Central memory CD4-positive, alpha-beta T cell (primary cell): Measurements from ENCODE around the gene PXMP2.

Source experiments
- DNase-seq: peaks from one replicate; pipeline ENCODE4 v3.0.0; 2022

PXMP2 gene

DNA sequence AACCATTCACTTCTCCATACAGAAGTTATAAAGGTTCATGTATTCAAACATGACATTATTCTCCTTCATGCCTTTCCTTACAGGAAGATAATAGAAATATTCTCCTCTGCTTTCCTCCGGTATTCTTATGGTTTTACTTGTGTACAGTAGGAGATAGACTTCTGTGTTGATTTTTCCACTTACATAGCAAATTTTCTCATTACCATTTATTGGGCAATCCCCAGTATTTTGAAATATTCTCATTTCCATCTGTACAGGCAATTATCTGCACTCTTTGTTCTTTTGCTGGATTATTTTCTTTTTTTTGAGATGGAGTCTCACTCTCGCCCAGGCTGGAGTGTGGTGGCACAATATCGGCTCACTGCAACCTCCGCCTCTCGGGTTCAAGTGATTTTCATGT, 11.0 kb downstream of the PXMP2 start:
- no peak for DNase-seq

DNA sequence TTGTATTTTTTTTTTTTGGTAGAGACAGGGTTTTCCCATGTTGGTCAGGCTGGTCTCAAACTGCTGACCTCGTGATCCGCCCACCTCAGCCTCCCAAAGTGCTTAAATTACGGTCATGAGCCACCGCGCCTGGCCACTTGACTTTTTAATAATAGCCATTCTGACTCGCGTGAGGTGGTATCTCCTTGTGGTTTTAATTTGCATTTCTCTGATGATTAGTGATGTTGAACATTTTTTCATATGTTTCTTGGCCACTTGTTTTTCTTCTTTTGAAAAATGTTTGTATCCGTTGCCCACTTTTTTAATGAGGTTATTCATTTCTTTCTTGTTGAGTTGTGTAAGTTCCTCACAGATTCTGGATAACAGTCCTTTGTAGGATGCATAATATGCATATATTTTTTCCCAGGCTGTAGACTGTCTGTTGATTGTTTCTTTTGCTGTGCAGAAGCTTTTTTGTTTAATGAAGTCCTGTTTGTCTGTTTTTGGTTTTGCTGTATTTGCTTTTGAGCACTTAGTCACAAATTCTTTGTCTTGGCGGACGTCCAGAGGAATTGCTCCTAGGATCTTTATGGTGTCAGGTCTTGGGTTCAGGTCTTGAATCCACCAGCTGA, 12.9 kb downstream of the PXMP2 start:
- no peak for DNase-seq

DNA sequence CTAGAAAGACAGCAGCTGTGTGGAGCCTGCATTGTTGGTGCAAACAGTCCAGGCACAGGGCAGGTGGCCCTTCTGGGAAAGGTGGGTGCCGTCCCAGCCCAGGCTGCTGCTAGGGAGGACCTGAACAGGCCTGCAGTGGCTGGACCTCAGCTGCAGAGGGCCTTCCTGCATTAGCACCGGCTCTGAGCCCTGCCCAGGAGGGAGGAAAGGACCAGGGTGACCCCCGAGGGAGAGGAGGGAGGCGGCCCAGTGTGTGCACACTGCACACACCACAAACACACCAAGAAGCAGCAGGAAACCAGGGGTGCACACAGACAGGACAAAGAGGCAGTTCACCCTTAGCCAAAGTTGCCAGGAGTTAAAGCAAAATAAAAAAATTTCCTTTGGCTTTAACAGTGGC, 15.3 kb downstream of the PXMP2 start:
- no peak for DNase-seq

DNA sequence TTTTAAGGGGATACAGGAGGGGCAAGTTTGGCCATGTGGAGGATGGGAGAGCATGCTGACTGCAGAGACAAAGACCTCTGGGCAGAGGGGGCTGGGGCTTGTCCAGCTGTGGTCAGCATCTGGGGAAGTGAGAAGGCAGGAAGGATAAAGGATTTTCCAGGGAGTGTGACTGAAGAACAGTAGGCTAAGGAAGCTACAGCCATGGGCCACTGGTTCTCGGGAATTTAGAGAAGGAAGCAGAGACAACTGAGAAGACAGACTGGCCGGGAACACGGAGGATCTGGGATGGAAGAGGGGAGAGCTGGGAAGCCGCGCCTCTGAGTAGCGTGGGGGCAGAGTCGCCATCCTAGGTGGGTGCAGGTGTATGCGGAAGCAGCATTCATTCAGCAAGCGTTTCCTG, 16.3 kb downstream of the PXMP2 start:
- no peak for DNase-seq

DNA sequence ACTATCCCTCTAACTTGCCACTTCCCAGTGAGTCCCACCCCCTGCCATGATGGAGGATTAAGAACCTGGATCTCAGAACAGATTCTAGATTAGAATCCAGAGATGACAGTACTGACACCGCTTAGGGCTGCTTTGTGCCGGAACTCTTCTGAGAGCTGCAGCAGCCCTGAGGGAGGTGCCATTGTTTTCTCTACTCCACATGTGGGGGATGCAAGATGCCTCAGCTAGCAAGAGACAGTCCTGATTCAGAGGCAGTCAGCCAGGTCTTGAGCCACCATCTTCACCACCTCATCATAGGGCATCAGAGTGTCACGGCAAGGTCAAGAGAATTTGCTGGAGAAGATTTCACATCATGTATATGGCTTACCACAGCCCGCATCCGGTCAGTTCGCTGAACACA, 19.9 kb downstream of the PXMP2 start:
- no peak for DNase-seq

DNA sequence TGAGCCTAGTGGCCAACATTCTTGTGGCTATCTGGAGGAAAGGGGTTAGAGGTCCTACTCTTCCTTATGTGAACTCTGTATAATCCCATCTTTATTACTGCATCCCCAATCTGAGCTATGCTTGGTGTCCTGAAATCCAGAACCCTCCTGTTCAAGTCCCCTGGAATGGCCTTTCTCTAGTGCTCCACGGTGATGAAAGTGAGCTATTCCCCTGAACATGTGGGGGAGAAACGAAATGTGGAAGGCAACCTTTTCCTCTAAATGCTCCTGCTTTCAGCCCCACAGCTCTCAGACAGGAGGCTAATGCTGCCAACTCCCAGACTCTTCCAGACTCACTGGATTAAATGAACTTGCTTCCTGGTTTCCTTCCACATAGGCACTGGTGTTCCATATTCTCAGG, 20.8 kb downstream of the PXMP2 start:
- no peak for DNase-seq

DNA sequence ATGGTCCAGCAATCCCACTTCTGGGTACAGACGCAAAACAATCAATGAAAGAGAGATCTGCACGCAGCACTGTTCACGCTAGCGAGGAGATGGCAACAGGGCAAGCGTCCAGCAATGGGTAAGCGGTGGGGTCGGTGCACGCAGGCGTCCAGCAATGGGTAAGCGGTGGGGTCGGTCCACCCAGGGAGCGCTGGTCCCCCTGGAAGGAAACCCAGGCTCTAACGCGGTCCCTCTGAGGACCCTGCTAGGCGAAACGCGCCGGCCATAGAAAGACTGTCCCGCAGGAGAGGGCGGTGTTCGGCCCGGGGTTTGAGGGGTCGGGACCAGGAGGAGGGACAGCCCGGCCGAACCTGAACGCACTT, 22.6 kb downstream of the PXMP2 start:
- DNase-seq, result no peak

DNA sequence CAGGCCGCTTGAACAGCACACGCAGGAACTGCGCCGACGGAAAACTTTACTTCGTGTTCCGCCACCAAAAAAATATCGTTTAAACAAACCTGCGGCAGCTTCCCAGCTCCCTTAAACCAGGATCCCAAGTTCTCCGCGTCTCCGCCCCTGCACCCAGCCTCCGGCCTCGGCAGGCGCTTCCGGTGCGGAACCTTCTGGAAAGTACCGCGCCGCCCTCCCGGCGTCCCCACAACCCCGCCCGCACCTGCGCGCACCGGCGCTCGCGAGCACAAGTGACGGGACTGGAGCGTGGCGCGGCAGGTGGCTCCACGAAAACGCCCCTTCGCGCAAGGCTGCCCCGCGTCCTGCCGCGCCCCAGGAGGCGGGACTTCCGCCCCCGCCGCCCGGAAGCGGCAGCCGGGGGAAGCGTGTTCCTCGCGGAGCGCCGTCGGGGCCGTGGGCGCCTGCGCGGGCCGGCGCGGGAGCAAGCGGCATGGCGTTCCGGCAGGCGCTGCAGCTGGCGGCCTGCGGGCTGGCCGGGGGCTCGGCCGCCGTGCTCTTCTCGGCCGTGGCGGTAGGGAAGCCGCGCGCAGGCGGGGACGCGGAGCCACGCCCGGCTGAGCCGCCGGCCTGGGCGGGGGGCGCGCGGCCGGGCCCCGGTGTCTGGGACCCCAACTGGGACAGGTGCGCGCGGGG, 23.2 kb downstream of the PXMP2 start, which contains the start of gene PGAM5:
Gene PGAM5, plus strand, starts transcription at position 438 of the 675 bp plus-strand sequence. Its CDS starts 35 bp downstream, at position 473.
- peak; percentile 96 for DNase-seq

DNA sequence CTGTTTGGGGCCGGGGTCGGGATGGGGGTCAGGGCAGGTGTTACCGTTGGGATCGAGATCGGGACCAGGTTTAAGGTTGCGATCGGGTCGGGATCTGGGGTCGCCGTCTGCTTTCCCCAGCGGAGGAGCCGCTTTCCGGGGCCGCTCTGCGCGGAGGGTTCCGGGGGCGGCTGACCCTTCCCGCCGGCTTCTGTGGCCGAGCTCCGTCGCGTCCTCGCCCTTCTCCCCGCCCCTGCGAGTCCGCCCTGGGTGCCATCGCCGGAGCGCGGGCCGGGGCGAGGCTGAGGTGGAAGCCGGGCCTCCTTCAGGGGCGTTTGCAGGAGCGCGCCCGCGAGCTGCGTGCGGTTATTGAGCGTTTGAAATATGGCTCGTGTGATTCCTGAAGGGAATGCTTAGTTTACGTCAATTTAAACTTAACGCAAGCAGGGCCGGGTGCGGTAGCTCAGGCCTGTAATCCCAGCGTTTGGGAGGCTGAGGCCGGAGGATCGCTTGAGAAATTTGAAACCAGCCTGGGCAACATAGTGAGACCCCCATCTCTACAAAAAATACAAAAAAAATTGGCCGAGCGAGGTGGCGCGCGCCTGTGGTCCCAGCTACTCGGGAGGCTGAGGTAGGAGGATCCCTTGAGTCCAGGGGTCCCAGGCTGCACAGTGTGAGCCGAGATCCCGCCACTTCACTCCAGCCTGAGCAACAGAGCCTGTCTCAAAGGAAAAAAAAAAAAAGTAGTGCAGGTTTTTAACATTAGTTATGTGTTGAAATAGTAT, 23.9 kb downstream of the PXMP2 start:
- peak; percentile 9 for DNase-seq

DNA sequence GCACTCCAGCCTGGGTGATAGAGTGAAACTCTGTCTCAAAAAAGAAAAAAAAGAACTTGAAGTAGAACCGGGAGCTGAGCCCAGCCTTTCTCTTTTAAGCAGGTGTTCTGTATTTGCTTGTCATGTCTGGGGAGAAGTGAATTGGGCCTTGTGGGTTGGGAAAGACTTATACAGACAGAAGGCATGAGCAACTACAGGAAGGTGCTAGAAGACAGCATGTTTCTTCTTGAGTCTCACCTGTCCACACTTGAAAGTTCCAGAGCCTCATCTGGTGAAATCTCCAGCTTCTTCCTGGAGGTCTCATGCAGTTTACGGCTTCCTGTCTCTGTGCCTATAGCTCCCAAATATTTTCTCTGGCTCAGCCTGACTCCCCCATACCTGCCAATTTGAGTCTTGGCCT, 25.7 kb downstream of the PXMP2 start:
- no peak for DNase-seq

DNA sequence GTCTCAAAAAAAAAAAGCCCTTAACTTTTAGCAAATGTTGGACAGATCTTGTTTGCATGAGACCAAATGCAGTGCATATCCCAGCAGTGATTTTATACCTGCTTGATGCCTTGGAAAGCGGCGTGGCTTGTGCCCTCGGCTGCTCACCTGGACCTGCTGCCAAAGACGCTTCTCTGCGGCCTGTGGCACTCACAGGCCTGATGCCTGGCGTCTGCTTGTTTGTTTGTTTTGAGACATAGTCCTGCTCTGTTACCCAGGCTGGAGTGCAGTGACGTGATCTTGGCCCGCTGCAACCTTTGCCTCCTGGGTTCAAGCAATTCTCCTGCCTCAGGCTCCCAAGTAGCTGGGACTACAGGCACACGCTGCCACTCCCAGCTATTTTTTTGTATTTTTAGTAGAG, 28.5 kb downstream of the PXMP2 start:
- DNase-seq, result no peak

DNA sequence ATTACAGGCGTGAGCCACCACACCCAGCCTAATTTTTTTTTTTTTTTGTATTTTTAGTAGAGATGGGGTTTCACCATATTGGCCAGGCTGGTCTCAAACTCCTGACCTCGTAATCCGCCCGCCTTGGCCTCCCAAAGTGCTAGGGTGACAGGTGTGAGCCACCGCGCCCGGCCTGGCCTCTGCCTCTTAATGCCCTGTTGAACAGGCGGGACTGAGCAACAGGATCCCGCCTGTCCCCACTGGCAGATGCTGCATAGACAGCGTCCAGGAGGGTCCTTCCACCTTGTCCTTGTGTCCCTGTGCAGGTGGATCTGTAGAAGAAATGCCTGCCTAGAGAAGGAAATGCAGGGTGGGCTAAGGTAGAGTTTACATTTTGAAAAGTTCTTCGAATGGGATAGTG, 29.0 kb downstream of the PXMP2 start:
- no peak for DNase-seq

DNA sequence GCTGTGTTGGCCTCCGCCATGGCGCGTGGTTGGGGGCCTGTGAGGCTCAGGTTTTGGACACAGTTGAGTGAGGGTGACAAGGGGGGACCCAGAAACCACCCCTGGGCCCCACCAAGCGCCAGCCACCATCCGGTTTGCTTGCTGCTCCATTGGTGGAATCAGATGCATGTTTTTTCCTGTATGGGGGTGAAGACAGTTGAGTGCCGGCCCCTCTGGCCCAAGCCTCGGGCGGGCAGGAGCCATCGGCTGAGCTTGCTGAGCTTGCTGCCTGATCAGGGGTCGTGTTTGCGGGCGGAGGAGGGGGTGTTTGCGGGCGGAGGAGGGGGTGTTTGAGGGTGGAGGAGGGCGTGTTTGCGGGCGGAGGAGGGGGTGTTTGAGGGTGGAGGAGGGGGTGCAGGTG, 29.6 kb downstream of the PXMP2 start:
- no peak for DNase-seq

DNA sequence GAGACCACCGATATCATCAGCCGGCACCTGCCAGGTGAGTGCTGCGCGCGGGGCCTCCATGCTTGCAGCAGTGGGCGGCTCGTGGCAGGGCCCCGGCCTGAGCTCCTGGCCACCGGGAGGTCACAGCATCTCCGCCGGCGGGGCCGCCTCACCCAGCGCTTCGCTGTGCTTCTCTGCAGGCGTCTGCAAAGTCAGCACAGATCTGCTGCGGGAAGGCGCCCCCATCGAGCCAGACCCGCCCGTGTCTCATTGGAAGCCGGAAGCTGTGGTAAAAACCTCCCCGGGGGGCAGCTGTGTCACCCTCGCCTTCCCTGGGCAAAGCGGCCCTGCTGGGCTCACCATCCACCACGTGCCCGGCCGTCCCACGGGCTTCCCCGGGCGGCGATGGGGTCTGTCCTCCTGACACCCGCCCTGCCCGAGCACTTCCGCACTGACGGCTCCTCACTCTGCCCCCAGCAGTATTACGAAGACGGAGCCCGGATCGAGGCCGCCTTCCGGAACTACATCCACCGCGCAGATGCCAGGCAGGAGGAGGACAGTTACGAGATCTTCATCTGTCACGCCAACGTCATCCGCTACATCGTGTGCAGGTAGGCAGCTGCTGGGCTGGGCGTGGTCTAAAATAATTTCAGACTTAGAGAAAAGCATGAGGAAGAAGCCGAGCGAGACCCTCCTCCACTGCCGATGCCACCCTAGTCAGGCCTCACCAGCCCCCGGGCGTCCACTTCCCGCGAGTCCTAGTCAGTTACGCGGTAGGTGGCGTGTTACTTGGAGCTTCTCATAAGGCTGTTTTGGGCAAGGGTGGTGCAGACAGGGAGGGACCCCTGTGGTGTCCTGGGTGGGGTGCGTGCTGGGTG, 30.4 kb downstream of the PXMP2 start:
- no peak for DNase-seq

DNA sequence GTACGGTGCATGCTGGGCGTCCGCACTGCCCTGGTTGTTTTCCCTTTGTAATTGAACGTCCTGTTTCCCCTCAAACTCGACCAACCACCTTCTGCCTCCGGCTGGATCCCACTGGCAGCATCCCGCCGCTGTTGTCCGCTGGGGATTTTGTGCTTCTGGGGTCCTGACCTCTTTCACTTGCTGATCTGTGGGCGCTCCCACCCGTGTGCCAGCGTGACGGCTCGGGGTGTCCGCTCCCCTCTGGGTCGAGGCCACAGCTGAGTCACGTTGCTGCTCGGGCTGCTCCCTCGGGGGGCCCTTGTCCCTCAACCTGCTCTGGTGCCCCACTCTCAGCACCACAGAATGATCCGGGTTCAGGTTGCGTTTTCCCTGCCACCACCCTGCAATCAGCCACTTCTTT, 31.3 kb downstream of the PXMP2 start:
- DNase-seq, result no peak

DNA sequence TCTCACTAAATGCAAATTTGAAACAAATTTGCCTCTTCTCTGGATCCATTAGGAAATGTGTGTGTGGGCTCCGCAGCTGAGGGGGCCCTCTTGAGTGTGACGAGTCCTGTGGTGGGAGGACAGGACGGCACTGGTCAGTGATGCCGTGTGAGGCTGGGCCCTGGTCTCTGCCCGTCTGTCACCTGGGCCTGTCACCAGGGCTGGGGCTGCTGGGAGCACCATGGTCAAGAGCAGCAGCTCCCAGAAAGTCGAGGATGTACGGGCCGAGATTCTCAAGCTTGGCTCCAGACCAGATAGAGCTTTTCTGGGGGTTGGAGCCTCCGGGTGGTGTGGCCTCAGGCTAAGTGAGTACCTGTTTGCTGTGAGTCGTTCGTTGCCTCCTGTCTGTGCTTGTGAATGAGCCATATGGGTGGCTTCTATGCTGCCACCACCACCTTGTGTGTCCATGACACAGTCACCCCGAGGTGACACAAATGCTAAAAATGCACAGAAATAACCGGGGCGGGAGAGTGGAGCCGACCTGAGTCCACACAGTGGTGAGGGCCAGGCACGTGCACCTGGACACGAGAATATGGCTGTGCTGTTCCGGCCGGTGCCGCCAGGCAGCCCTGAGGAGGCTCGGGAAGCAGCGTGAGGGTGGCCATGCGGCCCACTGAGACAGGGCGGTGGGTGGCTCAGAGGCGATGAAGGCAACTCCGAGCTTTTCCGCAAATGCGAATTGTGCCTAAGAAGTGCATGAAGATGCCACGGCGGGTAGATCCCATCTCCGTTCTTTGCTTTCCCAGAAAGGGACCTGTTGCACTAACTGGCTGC, 32.0 kb downstream of the PXMP2 start:
- DNase-seq, result no peak

DNA sequence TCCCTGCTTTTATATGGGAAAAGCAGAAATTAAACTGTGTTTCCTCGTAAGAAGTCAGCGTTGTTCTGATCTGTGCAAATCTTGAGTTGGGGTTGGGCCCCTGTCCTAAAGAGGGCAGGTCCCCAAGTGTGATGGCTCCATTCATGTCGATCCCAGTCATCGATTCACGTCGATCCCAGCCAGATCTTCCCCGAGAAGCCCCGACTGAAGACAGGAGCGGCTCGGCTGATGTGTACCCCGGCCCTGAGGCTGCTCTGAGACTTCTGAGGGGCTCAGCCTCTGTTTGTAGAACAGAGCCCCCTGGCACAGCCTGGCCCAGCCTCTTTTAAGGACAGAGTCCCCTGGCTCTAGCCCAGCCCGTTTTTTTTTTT, 32.6 kb downstream of the PXMP2 start:
- DNase-seq, result no peak

DNA sequence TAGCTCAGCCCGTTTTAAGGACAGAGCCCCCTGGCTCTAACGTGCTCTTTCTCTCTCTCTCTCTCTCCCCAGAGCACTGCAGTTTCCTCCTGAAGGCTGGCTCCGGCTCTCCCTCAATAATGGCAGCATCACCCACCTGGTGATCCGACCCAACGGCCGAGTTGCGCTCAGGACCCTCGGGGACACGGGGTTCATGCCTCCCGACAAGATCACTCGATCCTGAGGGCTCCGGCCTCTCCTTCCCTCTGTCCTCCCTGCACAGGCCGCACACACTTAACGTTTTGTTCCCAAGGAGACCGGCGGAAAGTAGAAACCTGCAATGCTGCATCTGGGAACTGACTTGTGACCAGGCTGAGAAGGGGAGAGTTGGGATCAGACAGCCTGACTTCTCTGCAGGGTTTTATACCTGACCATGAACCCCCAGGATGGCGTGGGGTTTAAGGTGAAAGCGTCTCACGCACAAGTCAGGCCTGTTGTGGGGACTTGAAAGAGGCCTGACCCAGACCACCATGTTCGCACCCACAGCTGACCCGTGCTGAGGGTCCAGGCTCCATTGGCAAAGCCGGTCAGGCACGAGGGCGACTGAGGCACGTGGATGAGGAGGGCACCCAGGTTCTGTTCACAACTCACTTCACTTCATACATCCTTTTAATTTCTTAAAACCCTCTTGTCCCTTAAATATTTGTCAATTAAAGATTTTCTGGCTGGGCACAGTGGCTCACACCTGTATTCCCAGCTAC, 33.4 kb downstream of the PXMP2 start:
- no peak for DNase-seq

DNA sequence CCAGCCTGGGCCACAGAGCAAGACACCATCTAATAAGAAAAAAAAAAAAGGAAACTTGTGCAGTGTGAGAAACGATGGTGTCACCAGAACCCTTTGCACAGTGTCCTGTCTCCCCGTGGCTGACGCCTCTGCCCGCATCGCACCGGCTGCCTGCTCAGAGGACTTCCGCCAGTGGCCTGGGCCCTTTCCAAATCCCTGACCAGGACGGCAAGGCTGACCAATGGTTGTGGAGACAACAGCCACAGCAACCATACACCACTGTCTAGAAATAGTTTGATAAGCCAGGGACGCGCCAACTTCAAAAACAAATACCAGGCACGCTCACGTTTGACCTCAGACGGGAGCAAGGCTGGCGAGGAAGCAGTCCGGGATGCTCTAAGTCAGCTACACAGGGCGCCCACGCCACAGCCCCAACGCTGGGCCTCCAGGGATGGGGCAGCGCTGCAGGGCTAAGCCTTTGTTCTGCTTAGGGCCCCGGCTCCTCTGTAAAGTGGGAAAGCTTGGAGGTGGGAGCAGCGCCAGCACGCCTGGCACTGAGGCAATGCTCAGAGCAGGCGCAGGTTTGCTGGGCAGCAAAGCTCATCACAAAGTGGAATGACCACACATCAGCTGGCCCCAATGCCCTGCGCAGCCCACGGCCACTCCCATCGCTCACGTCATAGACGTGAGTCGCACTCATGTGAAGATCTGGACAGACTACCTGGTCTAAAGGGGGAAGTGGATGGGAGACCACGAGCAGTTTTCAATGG, 35.8 kb downstream of the PXMP2 start:
- no peak for DNase-seq

DNA sequence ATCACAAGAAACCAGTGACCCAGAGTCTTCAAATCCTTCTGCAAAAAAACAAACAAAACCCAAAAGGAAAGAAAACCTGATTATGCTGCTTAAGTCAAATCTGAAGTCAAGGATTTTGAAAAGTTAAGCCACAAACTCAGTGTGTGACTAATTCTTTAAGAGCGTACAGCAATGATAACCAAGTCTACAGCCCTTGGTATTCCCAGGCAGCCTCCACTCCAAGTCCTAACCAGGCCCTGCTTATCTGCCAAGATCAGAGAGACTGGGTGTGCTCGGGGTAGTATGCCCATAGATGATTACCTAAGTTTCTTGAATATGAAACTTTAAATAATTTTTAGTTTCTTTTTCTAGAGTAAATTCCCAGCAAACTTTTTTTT, 36.4 kb downstream of the PXMP2 start:
- DNase-seq, result no peak
